Panc1 (cell line): ENCODE data around the gene HDGFL2. TPM values are rescaled to one million over a fixed set of nuclear protein-coding genes. Genes with fewer than 3 reads are reported as not detected.

Experiments used
- ATAC-seq: fragments of 200-7000 bp; cut with Tn5 transposase; 2 replicates; pipeline ENCODE4 v1.9.1; 2020; ENCODE audit warnings: mild to moderate bottlenecking, moderate library complexity
- BruUV-seq: library from RNA; stranded (reverse); fragments of 400-500 nt; replicated peaks from 2 replicates; lab custom pipeline; 2021; lab: Mats Ljungman, UMichigan
- CTCF ChIA-PET: fragments of 300-600 bp; sonication (Branson Sonifier 250); formaldehyde crosslinking; loops from one replicate; lab custom pipeline; 2022; ENCODE audit warnings: antibody characterized with exemption; lab: Charles Lee
- POLR2A ChIA-PET: fragments of 300-600 bp; sonication (Branson Sonifier 250); formaldehyde crosslinking; loops from one replicate; lab custom pipeline; 2022; ENCODE audit warnings: antibody characterized with exemption; lab: Charles Lee
- DNase-seq: peaks from one replicate; pipeline ENCODE4 v3.0.0-alpha.2; 2010; ENCODE audit warnings: low read depth, low spot score
- H3K27ac ChIP-seq: 2 replicates; pipeline ENCODE4 v1.5.1; 2011; ENCODE audit warnings: mild to moderate bottlenecking, low read length, inconsistent platforms
- H3K27me3 ChIP-seq: fragments of 200-500 bp; sonication (Bioruptor generic); 2 replicates; pipeline ENCODE4 v1.6.0; 2014; ENCODE audit warnings: low read length, inconsistent platforms; ENCODE audit not compliant: control insufficient read depth, insufficient read depth
- H3K36me3 ChIP-seq: fragments of 200-500 bp; sonication (Bioruptor generic); 2 replicates; pipeline ENCODE4 v1.5.1; 2014; ENCODE audit warnings: inconsistent platforms, mild to moderate bottlenecking, low read length, moderate library complexity; ENCODE audit not compliant: control insufficient read depth, insufficient read depth
- H3K4me1 ChIP-seq: 2 replicates; pipeline ENCODE4 v1.5.1; 2011; ENCODE audit warnings: inconsistent platforms, mild to moderate bottlenecking, low read length, moderate library complexity; ENCODE audit not compliant: control insufficient read depth, insufficient read depth
- H3K4me3 ChIP-seq, 2 experiments: 2 replicates each; pipeline ENCODE4 v1.5.1; 2011 to 2012; ENCODE audit warnings: low read depth in 2 of 2, low read length in 2 of 2, mild to moderate bottlenecking in 2 of 2, inconsistent platforms in 1 of 2, moderate library complexity in 1 of 2
- H3K9me3 ChIP-seq: fragments of 200-500 bp; sonication (Bioruptor generic); 2 replicates; pipeline ENCODE4 v1.5.1; 2014; ENCODE audit warnings: low read depth, mild to moderate bottlenecking, inconsistent platforms, low read length, moderate library complexity; ENCODE audit not compliant: control insufficient read depth, insufficient read depth
- CTCF ChIP-seq: fragments of 450-650 bp; IDR thresholded peaks from 2 replicates; pipeline ENCODE4 v1.5.1; 2017; ENCODE audit warnings: mild to moderate bottlenecking
- POLR2AphosphoS5 ChIP-seq: IDR thresholded peaks from 2 replicates; pipeline ENCODE4 v1.6.1; 2012; ENCODE audit warnings: mild to moderate bottlenecking, low read depth, low read length, moderate library complexity
- REST ChIP-seq, 2 experiments: IDR thresholded peaks; 2 replicates each; pipeline ENCODE4 v1.6.1; 2011 to 2012; ENCODE audit warnings: low read depth in 2 of 2, control low read depth in 1 of 2, low read length in 1 of 2, mild to moderate bottlenecking in 1 of 2, moderate library complexity in 1 of 2; ENCODE audit not compliant: insufficient read depth in 1 of 2
- SIN3A ChIP-seq: IDR thresholded peaks from 2 replicates; pipeline ENCODE4 v1.6.1; 2012; ENCODE audit warnings: low read depth, mild to moderate bottlenecking, low read length, moderate library complexity, borderline replicate concordance; ENCODE audit not compliant: insufficient read depth
- TCF7L2 ChIP-seq: IDR thresholded peaks from 2 replicates; pipeline ENCODE4 v1.6.1; 2011; ENCODE audit warnings: mild to moderate bottlenecking, low read depth, low read length, inconsistent platforms
- in situ Hi-C: cut with HindIII; loops from 2 replicates; pipeline ENCODE4 v1.10.0; 2016; ENCODE audit warnings: low sequenced_read_pairs, low pct_unique_long_range_greater_than_20kb
- intact Hi-C: fragments of 100-400 bp; cut with micrococcal nuclease; formaldehyde crosslinking; loops from one replicate; pipeline ENCODE4 v1.10.0; 2022; ENCODE audit not compliant: unreplicated experiment
- total RNA-seq: library from RNA; stranded (reverse); gene quantifications from one replicate; pipeline ENCODE4 v1.2.1, GENCODE V29; 2021; ENCODE audit not compliant: unreplicated experiment

Gene HDGFL2
- total RNA-seq, 1 experiment from 2014 or later, result 56.9 TPM

GRCh38 chr19:4498694-4499093 lies 26.6 kb downstream of the HDGFL2 start:
- DNase-seq (no peak), ATAC-seq (no peak)
- ChIA-PET CTCF (no interaction called here), POLR2A (no interaction called here)
- TF ChIP-seq TCF7L2, result no peak
- H3K36me3 ChIP-seq, result no peaks in the 10 kb centered on the region
- H3K4me3 ChIP-seq, result no peak overlapping the region
- BruUV-seq, result no TSS peak
- no peaks in the 10 kb centered on the region for H3K27me3 ChIP-seq
- H3K27ac ChIP-seq, result no peak overlapping the region
- in situ Hi-C loops, result no loop called here
- H3K9me3 ChIP-seq, result no peaks in the 10 kb centered on the region
- intact Hi-C loops, result no loop called here
- no peaks in the 10 kb centered on the region for H3K4me1 ChIP-seq

GRCh38 chr19:4499318-4499717 lies 27.2 kb downstream of the HDGFL2 start:
- intact Hi-C loops (no loop called here), in situ Hi-C loops (no loop called here)
- Histone ChIP-seq H3K36me3 (no peaks in the 10 kb centered on the region), H3K27me3 (no peaks in the 10 kb centered on the region), H3K4me3 (no peak overlapping the region), H3K27ac (no peak overlapping the region), H3K4me1 (no peaks in the 10 kb centered on the region), H3K9me3 (no peaks in the 10 kb centered on the region)
- no TSS peak for BruUV-seq
- no peak for TF ChIP-seq TCF7L2
- no peak for TF ChIP-seq POLR2AphosphoS5
- no peak for TF ChIP-seq CTCF
- TF ChIP-seq SIN3A, result no peak
- no peak for TF ChIP-seq REST (IDR thresholded peaks at IDR 0.05; ENCODE audit: insufficient read depth in 1 of 2, low read depth in 2 of 2, low read length in 1 of 2)
- POLR2A ChIA-PET, result no interaction called here
- CTCF ChIA-PET, result no interaction called here
- DNase-seq, result no peak
- no peak for ATAC-seq

GRCh38 chr19:4499855-4500254 lies 27.8 kb downstream of the HDGFL2 start:
- no TSS peak for BruUV-seq
- ChIA-PET POLR2A (no interaction called here), CTCF (no interaction called here)
- TF ChIP-seq POLR2AphosphoS5 (no peak), SIN3A (no peak), TCF7L2 (no peak), CTCF (no peak), REST (IDR thresholded peaks at IDR 0.05; ENCODE audit: insufficient read depth in 1 of 2, low read depth in 2 of 2, low read length in 1 of 2) (no peak)
- intact Hi-C loops, result no loop called here
- H3K9me3 ChIP-seq, result no peaks in the 10 kb centered on the region
- no peaks in the 10 kb centered on the region for H3K4me1 ChIP-seq
- H3K27ac ChIP-seq, result no peak overlapping the region
- H3K36me3 ChIP-seq, result no peaks in the 10 kb centered on the region
- ATAC-seq (no peak), DNase-seq (no peak)
- in situ Hi-C loops, result no loop called here
- no peaks in the 10 kb centered on the region for H3K27me3 ChIP-seq
- H3K4me3 ChIP-seq, result no peak overlapping the region
